Activated naive CD8-positive, alpha-beta T cell treated with anti-CD3 and anti-CD28 coated beads, Interleukin-2, amount 50 U/mL, for 16 hours (primary cell): ENCODE data around the gene POLR2C.
A peak's percentile ranks its signal among the peaks of the same experiment; 100 is the strongest.

Experiments used
- DNase-seq: peaks from one replicate; pipeline ENCODE4 v3.0.0-alpha.2; 2020; ENCODE audit warnings: low read depth, low spot score

Gene POLR2C

DNA sequence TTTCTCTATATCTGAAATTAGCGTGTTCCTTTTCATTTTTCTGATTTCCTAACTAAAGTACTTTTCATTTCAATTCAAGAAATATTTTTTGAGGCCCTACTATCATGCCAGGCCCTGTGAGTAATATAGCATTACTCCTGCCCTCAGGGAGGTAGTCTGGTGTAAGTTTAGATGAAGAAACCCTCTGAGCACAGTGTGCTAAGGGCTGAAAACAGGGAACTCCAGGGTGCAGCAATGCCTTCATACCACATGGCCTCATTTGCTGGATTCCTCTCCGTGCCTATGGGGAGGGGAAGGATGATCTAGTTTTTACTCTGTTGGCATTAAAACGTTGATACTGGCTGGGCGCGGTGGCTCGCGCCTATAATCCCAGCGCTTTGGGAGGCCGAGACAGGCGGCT, 10.5 kb upstream of the POLR2C start:
- no peak for DNase-seq

DNA sequence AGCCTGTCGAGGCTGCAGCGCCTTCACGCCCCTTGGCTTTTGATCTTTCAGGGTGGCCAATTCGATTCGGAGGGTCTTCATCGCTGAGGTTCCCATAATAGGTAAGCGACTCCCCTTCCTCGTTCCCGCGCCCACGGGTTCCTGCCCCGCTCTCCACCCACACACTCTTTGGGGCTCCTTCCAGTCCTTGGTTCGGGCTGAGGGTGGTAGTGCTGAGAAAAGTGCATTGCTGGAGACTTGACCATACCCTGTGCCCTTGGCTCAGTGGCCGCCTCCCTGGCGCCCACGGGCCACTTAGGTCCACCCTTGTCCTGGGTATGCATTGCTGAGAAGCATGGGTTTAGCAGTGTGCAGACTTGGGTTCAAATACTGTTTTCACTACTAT, 491 bp downstream of the POLR2C start:
- no peak for DNase-seq

DNA sequence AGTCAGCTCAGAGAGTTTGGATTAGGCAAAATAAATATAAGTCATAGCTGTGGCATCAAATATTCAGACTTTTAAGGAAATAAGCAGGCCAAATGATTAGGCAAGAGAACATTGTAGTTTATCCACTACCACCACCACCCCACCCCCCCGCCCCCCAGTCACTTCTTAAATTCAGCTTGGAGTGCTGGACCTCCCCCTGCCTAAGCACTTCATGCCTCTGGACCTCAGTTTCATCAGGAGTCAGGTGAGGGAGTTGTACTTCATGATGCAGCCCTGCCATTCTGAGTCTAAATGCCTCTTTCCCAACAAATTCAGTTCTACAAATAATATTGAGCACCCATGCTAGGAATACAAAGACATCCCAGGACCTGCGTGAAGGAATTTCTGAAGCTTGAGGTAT, 2.0 kb downstream of the POLR2C start:
- no peak for DNase-seq

- DNase-seq = no peak
Measured at GRCh38 chr16:57468346-57468745, 5.9 kb downstream of the POLR2C start.

DNA sequence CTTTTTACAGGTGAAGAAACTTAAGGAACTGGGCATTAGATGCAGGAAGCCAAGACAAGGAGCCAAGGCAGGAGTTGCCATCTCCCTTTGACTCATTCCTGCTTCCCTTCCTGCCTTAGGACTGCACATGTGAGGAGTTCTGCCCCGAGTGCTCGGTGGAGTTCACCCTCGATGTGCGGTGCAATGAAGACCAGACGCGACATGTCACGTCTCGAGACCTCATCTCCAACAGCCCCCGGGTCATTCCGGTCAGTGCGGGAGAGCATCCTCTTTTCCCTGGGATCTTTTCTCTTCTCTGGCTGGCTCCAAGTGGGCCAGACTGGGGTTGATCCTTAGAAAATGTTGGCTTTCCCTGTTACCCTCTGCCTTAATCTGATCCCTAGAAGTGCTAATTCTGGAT, 6.6 kb downstream of the POLR2C start:
- no peak for DNase-seq

GRCh38 chr16:57469917-57470470, 7.5 kb downstream of the POLR2C start:
- no peak for DNase-seq

GRCh38 chr16:57470711-57471110, 8.2 kb downstream of the POLR2C start:
- no peak for DNase-seq

GRCh38 chr16:57471209-57471608, 8.7 kb downstream of the POLR2C start:
- no peak for DNase-seq

GRCh38 chr16:57471852-57472664, 9.6 kb downstream of the POLR2C start:
- no peak for DNase-seq

DNA sequence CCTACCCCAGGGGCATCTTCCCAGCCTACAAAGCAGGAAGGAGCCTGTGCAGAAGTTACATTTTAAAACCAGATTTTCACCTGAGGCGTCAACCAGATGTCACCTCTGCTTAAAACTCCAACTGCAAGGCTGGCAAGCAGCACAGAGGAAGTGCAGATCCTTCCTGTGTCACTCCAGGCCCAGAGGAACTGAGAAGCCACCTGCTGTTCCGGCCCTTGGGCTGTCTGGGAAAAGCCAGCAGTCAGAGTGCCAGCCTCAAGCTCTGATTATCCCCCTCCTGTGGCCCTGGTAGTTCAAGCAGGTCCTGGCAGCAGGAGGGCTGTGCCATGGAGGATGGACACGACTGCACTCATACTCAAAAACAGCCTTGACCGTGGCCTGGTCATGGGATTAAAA, 10.2 kb downstream of the POLR2C start:
- DNase-seq = no peak

DNA sequence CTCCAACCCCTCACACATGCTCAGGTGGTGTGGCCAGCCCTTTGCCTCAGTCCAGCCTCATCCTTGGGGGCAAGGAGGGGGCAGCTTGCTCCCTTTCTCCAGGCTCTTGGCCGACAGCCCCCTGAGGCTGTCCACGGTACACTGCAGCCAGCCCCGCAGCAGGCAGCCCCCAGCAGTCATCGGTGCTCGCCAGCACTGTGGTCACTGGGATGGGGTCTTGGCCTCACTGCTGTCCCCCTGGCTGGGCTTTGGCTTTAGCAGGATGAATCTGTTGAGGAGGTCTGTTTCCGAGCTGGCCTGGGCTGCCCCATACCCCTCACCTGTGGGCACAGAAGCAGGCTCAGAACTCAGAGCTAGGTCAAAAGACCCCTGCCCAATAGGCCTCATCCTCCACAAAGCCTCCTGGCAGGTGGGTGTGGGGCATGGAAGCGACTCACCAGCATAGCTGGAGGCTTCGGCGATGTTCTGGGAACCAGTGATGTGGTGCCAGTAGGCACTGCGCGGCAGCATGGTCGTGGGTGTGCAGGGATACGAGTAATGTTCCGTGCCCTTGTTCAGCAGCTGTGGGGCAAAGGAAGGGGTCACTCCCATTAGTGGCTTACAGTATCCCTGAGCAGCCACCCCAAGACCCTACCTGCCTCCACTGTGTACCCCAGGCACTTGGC, 10.8 kb downstream of the POLR2C start:
- no peak for DNase-seq

GRCh38 chr16:57473906-57474305, 11.4 kb downstream of the POLR2C start:
- no peak for DNase-seq

GRCh38 chr16:57474671-57475661, 12.5 kb downstream of the POLR2C start:
- DNase-seq = no peak

GRCh38 chr16:57475711-57476339, 13.3 kb downstream of the POLR2C start:
- DNase-seq = peak; percentile 26

GRCh38 chr16:57476546-57477410, 14.3 kb downstream of the POLR2C start:
- DNase-seq = no peak

DNA sequence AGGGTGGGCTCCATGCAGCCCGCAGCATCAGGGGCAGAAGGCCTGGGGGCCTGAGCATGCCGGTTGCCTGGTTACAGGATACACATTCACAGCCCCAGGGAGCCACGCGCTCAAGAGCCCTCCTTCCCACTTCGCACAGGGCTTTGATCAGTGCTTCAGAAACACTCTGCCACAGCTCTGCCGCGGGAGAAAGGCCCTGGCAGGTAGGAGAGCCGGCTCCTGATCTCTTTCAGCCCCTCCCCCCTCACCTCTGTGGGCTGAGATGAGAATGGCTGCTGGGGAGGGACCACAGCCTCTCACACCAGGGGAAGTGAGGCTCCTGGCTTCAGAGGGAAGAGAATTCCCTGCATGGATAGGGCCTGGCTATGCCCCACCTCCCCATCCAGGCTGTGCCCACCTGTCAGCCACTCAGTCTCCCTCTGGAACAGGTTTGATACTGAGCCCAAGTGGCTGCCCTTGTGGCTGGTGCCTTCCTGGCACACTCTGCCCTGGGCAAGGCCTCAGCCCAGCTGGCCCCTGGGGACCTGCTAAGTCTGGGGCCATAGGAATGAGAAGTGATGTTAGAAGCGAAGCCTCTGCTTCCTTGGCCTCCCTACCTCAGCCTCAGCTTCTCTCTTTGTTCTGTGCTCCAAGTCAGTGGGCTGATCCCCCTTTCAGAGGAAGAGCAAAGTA, 15.2 kb downstream of the POLR2C start:
- no peak for DNase-seq

GRCh38 chr16:57478396-57479204, 16.1 kb downstream of the POLR2C start:
- no peak for DNase-seq

- DNase-seq = no peak
Measured at GRCh38 chr16:57479205-57479975, 16.9 kb downstream of the POLR2C start.
